ENCODE measurements around the gene STAG1.

DNA sequence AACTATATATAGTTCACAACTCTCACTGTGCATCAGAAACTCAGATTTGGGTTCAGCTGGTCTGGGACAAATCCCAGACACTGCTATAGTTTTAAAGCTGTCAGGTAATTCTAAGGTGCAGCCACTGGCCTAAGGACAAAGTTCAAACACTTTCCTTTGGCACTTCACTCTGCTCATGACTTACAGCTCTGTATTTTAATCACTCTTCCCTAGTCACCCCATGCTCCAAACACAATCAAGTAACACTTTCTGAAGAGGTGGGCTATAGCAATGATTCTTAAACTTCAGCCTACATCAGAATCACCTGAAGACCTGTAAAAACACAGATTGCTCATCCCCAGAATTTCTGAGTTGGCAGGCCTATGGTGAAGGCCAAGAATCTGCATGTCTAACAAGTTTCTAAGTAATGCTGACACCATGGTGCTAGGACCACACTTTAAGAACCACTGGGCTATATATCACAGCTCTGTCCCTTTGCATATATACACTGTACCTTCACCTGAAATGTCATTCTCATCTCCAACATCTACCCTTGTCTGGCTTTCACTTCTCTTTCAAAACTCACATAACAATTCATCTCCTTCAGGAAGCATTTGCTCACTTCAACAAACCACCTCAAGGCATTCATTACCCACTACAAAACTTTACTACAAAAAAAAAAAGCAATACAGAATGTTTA, 21.4 kb downstream of the STAG1 start:
- TF ChIP-seq, protein P1, sequence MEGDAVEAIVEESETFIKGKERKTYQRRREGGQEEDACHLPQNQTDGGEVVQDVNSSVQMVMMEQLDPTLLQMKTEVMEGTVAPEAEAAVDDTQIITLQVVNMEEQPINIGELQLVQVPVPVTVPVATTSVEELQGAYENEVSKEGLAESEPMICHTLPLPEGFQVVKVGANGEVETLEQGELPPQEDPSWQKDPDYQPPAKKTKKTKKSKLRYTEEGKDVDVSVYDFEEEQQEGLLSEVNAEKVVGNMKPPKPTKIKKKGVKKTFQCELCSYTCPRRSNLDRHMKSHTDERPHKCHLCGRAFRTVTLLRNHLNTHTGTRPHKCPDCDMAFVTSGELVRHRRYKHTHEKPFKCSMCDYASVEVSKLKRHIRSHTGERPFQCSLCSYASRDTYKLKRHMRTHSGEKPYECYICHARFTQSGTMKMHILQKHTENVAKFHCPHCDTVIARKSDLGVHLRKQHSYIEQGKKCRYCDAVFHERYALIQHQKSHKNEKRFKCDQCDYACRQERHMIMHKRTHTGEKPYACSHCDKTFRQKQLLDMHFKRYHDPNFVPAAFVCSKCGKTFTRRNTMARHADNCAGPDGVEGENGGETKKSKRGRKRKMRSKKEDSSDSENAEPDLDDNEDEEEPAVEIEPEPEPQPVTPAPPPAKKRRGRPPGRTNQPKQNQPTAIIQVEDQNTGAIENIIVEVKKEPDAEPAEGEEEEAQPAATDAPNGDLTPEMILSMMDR (IDR thresholded peaks at IDR 0.05; ENCODE audit: insufficient read depth, low read length) = no peak
- TF ChIP-seq POLR2AphosphoS5 (IDR thresholded peaks at IDR 0.05; ENCODE audit: low read depth) = no peak
